HFFc6 (cell line): Measurements from ENCODE around the gene AQP12A. TPM values are rescaled to one million over a fixed set of nuclear protein-coding genes. Genes with fewer than 3 reads are reported as not detected.
"Not testable (repeated sequence)": the region's sequence is repeated elsewhere in the genome, so short reads cannot be mapped to it uniquely, and the experiment has no call there.

Experiments
- DNase-seq: peaks from one replicate; pipeline ENCODE4 v3.0.0-alpha.2; 2018
- H3K27ac Mint-ChIP-seq: 2 replicates; pipeline ENCODE4 v1.8.0; 2020; ENCODE audit warnings: mild to moderate bottlenecking, mixed read lengths
- H3K27me3 Mint-ChIP-seq: 2 replicates; pipeline ENCODE4 v1.8.0; 2021; ENCODE audit warnings: mild to moderate bottlenecking, moderate library complexity, mixed read lengths; ENCODE audit not compliant: insufficient read depth
- H3K36me3 Mint-ChIP-seq: 2 replicates; pipeline ENCODE4 v1.8.0; 2021; ENCODE audit warnings: low read depth, mixed read lengths
- H3K4me1 Mint-ChIP-seq: 2 replicates; pipeline ENCODE4 v1.8.0; 2020; ENCODE audit warnings: low read depth, mixed read lengths
- H3K4me3 Mint-ChIP-seq: 2 replicates; pipeline ENCODE4 v1.8.0; 2020; ENCODE audit warnings: mild to moderate bottlenecking, moderate library complexity, mixed read lengths
- H3K9me3 Mint-ChIP-seq: 2 replicates; pipeline ENCODE4 v1.8.0; 2020; ENCODE audit warnings: mild to moderate bottlenecking, mixed read lengths
- total RNA-seq, 6 experiments: library from RNA; stranded (reverse); fragmentation: NEBNext Ultra II Directional; extraction: Animal tissue kit (Norgen Biotek cat#: 25700); gene quantifications; 2 replicates in 1 of 6; 3 replicates in 5 of 6; pipeline ENCODE4 v1.2.3, GENCODE V29; 2021
- TF ChIP-seq, protein P1 (sequence below): fragments of 200-600 bp; sonication (generic); IDR thresholded peaks from 2 replicates; pipeline ENCODE4 v1.5.0; 2021; ENCODE audit warnings: antibody characterized with exemption, mild to moderate bottlenecking

Gene AQP12A
- total RNA-seq, 6 experiments from 2014 or later, result not detected

- Mint-ChIP-seq H3K9me3 (no peaks in the 10 kb centered on the region), H3K4me1 (no peaks in the 10 kb centered on the region), H3K27ac (no peak overlapping the region), H3K4me3 (no peak overlapping the region), H3K36me3 (no peaks in the 10 kb centered on the region), H3K27me3 (peaks cover 39% of the 10 kb centered on the region)
- TF ChIP-seq, protein P1, sequence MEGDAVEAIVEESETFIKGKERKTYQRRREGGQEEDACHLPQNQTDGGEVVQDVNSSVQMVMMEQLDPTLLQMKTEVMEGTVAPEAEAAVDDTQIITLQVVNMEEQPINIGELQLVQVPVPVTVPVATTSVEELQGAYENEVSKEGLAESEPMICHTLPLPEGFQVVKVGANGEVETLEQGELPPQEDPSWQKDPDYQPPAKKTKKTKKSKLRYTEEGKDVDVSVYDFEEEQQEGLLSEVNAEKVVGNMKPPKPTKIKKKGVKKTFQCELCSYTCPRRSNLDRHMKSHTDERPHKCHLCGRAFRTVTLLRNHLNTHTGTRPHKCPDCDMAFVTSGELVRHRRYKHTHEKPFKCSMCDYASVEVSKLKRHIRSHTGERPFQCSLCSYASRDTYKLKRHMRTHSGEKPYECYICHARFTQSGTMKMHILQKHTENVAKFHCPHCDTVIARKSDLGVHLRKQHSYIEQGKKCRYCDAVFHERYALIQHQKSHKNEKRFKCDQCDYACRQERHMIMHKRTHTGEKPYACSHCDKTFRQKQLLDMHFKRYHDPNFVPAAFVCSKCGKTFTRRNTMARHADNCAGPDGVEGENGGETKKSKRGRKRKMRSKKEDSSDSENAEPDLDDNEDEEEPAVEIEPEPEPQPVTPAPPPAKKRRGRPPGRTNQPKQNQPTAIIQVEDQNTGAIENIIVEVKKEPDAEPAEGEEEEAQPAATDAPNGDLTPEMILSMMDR, result no peak
- no peak for DNase-seq
Observed at GRCh38 chr2:240672701-240673190, 18.9 kb upstream of the AQP12A start.

- not testable (repeated sequence) for H3K4me3 Mint-ChIP-seq, DNase-seq, H3K4me1 Mint-ChIP-seq, H3K9me3 Mint-ChIP-seq, H3K36me3 Mint-ChIP-seq, H3K27ac Mint-ChIP-seq
- H3K27me3 Mint-ChIP-seq, result peaks cover 26% of the 10 kb centered on the region
Observed at GRCh38 chr2:240674461-240675184, 17.0 kb upstream of the AQP12A start.

DNA sequence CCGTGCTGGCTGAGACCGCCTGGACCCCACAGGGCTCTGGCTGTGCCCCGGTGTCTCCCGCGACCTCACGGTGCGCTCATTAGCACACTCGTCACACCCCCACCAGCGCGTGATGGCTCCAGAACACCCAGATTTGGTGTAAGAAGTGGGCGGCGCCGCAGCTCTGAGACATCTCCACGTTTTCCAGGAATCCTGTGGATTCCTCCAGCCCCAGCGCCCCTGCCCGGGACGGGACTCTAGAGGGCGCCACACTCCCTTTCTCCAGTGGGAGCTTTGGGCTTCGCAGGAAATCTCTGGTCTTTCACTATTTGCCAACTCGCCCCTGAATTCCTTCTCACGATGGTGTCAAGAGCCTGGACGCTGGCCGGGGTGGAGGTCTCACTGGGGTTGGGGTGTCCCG lies 16.3 kb upstream of the AQP12A start:
- not testable (repeated sequence) for DNase-seq, H3K4me1 Mint-ChIP-seq, H3K27ac Mint-ChIP-seq, H3K4me3 Mint-ChIP-seq, H3K36me3 Mint-ChIP-seq, H3K9me3 Mint-ChIP-seq
- H3K27me3 Mint-ChIP-seq, result peaks cover 20% of the 10 kb centered on the region

- not testable (repeated sequence) for H3K4me3 Mint-ChIP-seq, H3K4me1 Mint-ChIP-seq, H3K9me3 Mint-ChIP-seq, H3K36me3 Mint-ChIP-seq, H3K27me3 Mint-ChIP-seq, H3K27ac Mint-ChIP-seq, DNase-seq
Observed at GRCh38 chr2:240678043-240678442, 13.6 kb upstream of the AQP12A start.

DNA sequence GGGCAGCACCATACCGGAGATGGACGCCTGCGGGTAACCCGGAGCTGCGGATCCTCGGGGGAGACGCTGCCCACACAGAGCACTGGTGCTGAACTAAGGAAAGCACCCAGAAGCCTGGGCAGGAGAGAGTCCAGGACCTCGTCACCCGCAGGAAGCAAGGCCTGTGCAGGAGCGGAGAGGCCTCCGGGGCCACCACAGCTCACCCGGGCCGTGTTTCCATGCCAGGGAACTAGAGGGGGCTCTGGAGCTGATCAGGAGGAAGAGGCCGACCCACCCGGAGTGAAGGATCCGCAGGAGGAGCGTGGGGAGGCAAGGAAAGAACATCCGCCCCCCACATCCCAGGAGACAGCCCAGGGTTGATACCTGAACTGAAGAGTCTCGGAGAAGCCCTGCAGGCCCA lies 12.8 kb upstream of the AQP12A start:
- not testable (repeated sequence) for H3K4me3 Mint-ChIP-seq, H3K9me3 Mint-ChIP-seq, H3K27me3 Mint-ChIP-seq, H3K36me3 Mint-ChIP-seq, DNase-seq, H3K27ac Mint-ChIP-seq, H3K4me1 Mint-ChIP-seq

DNA sequence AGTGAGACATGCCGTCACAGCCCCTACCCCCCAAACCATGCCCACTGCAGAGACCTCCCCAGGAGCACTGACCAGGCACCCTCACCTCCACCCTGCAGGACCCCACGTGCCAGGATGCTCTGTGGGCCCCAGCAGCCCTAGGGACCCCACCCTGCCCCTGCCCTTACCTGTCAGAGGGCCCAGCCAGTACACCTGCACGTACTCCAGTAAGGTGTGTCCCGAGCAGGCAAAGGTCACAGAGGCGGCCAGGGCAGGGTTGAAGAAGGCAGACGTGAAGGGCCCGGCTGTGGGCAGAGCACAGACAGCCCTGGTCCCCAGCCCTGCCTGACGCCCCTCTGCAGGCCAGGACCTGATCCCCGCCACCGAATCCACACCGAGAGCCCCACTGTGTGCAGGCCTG lies 11.5 kb upstream of the AQP12A start:
- not testable (repeated sequence) for DNase-seq, H3K4me3 Mint-ChIP-seq, H3K4me1 Mint-ChIP-seq, H3K36me3 Mint-ChIP-seq, H3K27me3 Mint-ChIP-seq, H3K27ac Mint-ChIP-seq, H3K9me3 Mint-ChIP-seq

DNA sequence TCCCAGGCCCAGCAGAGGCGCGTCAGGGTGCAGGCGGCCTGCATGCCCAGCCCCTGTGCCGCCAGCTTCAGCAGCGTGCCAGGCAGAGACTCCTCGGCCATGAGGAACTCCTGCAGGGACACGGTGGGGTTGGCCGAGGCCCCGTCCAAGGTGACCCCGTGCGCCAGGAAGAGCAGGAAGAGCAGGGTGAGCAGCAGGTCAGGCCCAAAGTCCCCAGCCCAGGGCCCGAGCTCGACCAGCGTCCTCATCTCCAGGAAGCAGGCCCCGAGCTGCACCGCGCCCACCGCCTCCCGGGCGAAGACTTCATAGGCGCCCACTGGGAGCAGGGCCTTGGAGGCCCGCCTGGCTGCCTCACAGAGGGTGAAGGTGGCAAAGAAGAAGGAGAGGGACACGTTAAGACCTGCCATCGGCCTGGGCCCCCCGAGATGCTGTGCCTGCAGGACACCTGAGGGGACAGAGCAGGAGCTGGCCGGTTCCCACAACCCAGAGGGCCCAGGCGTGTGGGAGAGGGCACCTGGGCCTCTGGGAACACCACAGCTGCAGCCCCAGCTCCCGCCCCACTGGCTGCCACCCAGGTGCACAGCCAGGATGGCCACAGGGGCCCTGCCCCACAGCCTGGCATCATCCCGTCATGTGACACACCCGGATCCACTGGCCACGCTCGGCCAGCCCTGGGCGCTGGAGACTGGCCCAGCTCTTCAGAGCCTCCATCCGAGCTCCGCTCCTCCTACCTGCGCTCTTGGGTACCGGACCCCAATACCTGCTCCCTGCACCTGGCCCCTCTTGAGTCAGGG lies 9.0 kb upstream of the AQP12A start, which contains the start of gene AQP12B:
Gene AQP12B, minus strand, starts transcription at position 455 of the 794 bp plus-strand sequence. Its CDS starts 48 bp downstream, at position 407.
- not testable (repeated sequence) for H3K4me3 Mint-ChIP-seq

DNA sequence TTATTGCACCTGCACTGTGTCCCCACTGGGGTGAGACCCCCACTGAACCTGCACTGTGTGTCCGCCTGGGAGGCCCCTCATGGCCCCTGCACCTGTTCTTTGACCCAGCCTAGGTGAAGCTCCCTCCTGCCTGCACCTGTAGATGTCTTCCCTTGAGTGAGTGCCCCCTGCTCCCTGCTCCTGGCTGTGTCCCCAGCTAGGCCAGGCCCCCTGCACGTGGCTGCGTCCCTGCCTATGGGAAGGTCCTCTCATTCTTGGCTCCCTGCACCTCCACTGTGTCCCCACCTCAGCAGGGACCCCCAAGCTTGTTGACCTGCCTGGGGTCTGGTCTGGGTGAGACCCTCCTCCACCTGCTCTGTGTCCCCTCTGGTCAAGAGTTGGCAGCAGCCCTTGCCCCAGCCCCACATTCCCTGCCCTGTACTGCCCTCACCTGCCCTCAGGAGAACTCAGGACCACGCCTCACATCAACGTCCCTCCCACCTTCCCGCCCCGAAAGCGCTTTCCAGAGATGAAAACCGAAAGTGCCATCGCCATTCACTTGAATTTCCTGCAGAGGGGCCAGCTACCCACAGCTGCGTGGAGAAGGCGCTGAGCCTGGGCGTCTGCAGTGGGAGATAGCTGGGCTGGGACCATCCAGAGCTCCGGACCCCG lies 8.2 kb upstream of the AQP12A start:
- not testable (repeated sequence) for H3K27ac Mint-ChIP-seq, DNase-seq, H3K9me3 Mint-ChIP-seq, H3K36me3 Mint-ChIP-seq, H3K4me3 Mint-ChIP-seq, H3K4me1 Mint-ChIP-seq
- H3K27me3 Mint-ChIP-seq, result peaks cover 19% of the 10 kb centered on the region

More for the DNA sequence above, 9.0 kb upstream of the AQP12A start, which contains the start of gene AQP12B:
- H3K4me1 Mint-ChIP-seq, H3K9me3 Mint-ChIP-seq, H3K27ac Mint-ChIP-seq, DNase-seq, H3K36me3 Mint-ChIP-seq: not testable (repeated sequence)
- peaks cover 19% of the 10 kb centered on the region for H3K27me3 Mint-ChIP-seq

GRCh38 chr2:240683980-240684728 lies 7.5 kb upstream of the AQP12A start:
- not testable (repeated sequence) for H3K36me3 Mint-ChIP-seq, DNase-seq, H3K27ac Mint-ChIP-seq, H3K9me3 Mint-ChIP-seq, H3K4me1 Mint-ChIP-seq, H3K4me3 Mint-ChIP-seq
- H3K27me3 Mint-ChIP-seq, result peaks cover 19% of the 10 kb centered on the region
